Fibroblast of villous mesenchyme (primary cell): ENCODE data around the gene ABLIM2. TPM values are rescaled to one million over a fixed set of nuclear protein-coding genes. Genes with fewer than 3 reads are reported as not detected.
"Not testable (repeated sequence)": the region's sequence is repeated elsewhere in the genome, so short reads cannot be mapped to it uniquely, and the experiment has no call there.

Experiments used
- DNase-seq: peaks from one replicate; pipeline ENCODE4 v3.0.0-alpha.2; 2010; ENCODE audit warnings: low read depth
- H3K4me3 ChIP-seq: 2 replicates; pipeline ENCODE4 v1.5.1; 2011; ENCODE audit warnings: low read depth, mild to moderate bottlenecking, low read length
- total RNA-seq: library from RNA; depleted of rRNA; stranded (reverse); fragments of >200 nt; gene quantifications from 2 replicates; pipeline ENCODE4 v1.2.3, GENCODE V29; 2012
- TF ChIP-seq, protein P1 (sequence below): IDR thresholded peaks from 2 replicates; pipeline ENCODE4 v1.5.1; 2012; ENCODE audit warnings: low read depth, mild to moderate bottlenecking, low read length; ENCODE audit not compliant: insufficient read depth

Gene ABLIM2
- total RNA-seq, 1 donor = under 0.01 TPM

DNA sequence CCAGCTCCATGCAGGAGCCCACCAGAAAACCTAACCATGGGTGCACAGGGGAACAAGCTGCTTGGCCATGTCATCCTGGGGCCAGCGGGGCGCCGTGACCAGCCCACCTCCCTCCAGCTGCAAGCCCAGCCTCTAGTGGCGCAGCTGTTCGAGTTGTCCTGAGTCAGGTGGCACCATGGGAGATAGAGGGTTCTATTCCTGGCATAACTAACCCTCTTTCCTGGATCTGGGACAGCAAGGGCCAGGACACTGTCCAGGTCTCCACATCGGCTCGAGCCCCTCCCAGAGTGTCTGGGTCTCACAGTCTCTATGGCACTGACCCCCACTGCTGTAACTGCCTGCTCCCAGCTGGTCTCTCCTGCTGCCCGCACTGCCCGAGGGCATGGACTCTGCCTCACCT lies 16.7 kb downstream of the ABLIM2 start:
- no peak overlapping the region for H3K4me3 ChIP-seq
- TF ChIP-seq, protein P1, sequence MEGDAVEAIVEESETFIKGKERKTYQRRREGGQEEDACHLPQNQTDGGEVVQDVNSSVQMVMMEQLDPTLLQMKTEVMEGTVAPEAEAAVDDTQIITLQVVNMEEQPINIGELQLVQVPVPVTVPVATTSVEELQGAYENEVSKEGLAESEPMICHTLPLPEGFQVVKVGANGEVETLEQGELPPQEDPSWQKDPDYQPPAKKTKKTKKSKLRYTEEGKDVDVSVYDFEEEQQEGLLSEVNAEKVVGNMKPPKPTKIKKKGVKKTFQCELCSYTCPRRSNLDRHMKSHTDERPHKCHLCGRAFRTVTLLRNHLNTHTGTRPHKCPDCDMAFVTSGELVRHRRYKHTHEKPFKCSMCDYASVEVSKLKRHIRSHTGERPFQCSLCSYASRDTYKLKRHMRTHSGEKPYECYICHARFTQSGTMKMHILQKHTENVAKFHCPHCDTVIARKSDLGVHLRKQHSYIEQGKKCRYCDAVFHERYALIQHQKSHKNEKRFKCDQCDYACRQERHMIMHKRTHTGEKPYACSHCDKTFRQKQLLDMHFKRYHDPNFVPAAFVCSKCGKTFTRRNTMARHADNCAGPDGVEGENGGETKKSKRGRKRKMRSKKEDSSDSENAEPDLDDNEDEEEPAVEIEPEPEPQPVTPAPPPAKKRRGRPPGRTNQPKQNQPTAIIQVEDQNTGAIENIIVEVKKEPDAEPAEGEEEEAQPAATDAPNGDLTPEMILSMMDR = no peak
- DNase-seq = no peak

DNA sequence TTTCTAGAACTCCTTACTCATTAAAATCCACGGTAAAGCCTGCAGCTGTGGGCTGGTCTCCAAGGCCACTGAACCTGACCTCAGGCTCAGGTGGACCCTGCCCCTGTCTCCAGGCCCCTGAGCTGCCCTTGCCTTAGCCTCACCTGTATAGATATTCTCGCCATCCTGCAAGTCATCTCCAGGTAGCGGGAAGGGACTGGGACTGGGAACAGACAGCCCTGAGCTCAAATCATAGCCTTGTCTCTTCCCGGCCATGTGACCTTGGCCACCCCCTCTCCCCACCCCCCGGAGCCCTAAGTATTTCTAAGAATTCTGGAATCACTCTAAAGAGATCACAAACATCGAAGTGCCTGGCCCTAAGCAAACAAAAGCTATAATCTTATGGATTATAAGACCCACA lies 17.7 kb downstream of the ABLIM2 start:
- TF ChIP-seq, protein P1 = no peak
- no peak overlapping the region for H3K4me3 ChIP-seq
- no peak for DNase-seq

DNA sequence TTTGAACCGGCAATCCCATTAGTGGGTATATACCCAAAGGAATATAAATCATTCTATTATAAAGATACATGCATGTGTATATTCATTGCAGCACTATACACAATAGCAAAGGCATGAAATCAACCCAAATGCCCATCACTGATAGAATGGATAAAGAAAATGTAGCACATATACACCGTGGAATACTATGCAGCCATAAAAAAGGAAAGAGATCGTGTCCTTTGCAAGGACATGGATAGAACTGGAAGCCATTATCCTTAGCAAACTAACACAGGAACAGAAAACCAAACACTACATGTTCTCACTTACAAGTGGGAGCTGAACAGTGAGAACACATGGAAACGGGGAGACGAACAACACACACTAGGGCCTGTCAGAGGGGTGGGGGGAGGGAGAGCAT lies 18.9 kb downstream of the ABLIM2 start:
- not testable (repeated sequence) for DNase-seq, H3K4me3 ChIP-seq

DNA sequence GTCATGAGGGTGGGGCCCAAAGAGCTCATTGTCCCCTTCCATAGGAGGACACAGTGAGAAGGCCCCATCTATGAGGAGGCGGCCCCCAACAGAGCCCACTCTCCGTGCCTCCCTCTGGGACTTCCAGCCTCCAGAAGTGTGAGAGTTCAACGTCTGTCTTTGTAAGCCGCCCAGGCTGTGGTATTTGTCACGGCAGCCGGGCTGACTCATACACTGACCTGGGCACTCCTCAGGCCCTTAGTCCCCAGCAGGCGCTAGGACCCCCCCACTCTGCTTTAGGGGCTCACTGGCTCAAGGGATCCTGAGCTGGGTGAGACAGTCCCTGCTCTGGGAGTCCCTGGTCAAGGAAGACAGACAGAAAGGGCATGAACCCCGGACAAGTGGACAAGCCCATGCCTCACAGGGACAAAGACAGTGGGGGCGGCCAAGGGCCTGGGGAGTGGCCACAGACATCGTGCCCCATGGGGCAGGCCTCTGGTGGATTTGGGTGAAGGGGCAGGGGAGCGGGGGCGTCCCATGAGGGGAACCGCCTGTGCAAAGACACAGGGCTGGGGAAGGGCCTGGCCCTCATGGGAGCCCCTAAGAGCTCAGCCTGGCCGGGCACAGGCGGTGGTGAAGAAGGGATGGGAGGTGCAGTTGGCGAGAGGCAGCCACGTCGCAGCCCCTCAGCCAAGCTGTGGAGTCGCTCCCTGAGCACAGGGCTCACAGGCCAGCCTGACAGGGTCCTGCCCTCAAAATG lies 21.5 kb downstream of the ABLIM2 start:
- TF ChIP-seq, protein P1 = no peak
- no peak overlapping the region for H3K4me3 ChIP-seq
- no peak for DNase-seq

DNA sequence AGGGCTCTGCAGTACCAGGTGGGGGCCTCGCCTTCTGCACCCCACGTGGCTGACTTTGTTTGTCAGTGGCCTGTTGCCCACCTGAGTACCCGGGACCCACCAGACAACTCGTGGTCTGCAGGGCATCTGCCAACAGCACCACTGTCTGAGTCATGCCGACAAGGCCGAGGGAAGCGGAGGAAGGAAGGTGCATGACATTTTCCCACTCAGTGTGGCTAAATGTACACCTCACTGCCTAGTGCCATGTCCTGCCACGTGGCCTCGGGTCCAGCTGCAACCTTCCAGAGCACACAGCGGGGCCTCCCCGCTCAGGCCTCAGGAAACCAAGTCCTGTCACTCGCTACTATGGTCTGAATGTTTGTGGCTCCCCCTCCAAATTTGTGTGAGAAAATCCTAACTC lies 22.1 kb downstream of the ABLIM2 start:
- DNase-seq = no peak
- TF ChIP-seq, protein P1 = no peak
- H3K4me3 ChIP-seq = no peak overlapping the region

DNA sequence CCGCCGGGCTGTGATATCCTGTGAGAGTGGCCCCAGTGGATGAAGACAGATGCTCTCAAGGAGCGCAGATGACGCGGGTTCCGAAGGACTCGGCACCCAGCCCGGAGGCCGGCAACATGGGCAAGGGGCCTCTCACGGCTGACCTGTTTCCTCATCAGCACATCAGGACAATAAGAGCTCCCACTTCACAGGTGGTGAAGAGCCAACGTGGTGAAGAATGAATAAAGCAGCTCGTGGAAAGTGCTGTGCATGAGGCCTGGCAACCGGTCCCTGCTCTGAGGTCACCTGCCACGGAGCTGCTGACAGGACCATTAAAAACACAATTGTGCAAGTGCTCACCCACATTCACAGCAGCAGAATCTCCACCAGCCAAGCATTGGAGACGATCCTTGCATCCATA lies 22.9 kb downstream of the ABLIM2 start:
- H3K4me3 ChIP-seq = no peak overlapping the region
- TF ChIP-seq, protein P1 = no peak
- no peak for DNase-seq

DNA sequence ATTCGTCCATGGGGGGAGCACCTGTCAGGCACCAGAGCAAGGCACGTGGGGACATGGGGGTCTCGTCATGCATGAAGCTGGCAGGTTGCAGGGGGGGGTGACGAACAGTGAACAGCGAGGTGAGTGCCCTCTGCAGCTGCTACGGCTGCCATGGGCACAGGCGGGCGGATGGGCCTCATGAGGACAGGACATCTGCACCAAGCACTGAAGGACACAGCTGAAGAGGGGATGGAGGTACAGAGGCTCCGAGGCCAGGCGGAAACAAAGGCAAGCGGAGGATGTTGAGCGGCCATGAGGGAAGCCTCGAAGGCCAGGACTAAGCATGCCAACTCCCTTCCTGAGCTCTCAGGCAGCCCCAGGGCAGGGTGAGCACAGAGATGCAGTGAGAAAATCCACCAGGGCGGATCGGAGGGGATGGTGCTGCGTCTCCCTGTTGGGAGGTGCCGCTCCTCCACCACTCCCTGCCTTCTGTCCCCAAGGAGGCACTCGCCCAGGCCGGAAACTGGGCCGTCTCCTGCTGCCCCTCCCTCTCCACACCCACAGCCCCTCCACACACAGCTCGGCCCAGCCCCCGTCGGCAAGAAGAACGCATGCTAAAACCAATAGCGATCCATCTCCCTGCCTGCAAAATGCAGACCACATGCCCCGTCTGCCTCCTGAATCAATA lies 24.6 kb downstream of the ABLIM2 start:
- no peak overlapping the region for H3K4me3 ChIP-seq
- TF ChIP-seq, protein P1 = no peak
- DNase-seq = no peak
